HG02973 (cell line): ENCODE data around the gene DESI1.
A peak's percentile ranks its signal among the peaks of the same experiment; 100 is the strongest.
"Not testable (repeated sequence)": the region's sequence is repeated elsewhere in the genome, so short reads cannot be mapped to it uniquely, and the experiment has no call there.

Experiments used
- ATAC-seq: cut with Tn5 transposase; IDR thresholded peaks from one replicate; pipeline ENCODE4 v1.9.1; 2021; ENCODE audit warnings: moderate library complexity; ENCODE audit not compliant: unreplicated experiment

The DESI1 gene

GRCh38 chr22:41636467-41636866, 15.6 kb upstream of the DESI1 start:
- ATAC-seq = no peak

DNA sequence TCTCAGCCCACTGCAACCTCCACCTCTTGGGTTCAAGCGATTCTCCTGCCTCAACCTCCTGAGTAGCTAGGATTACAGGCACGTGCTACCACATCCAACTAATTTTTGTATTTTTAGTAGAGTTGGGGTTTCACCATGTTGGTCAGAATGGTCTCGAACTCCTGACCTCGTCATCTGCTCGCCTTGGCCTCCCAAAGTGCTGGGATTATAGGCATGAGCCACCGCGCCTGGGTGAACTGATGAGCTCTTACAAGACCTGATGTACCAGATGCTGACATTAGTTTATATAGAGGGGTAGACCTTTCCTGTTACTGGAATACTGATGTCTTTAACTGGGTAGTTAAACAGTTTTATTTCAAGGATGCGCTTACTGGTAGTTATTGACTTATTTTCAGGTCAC, 13.8 kb upstream of the DESI1 start:
- ATAC-seq = not testable (repeated sequence)

GRCh38 chr22:41631615-41632014, 10.8 kb upstream of the DESI1 start:
- ATAC-seq = not testable (repeated sequence)

DNA sequence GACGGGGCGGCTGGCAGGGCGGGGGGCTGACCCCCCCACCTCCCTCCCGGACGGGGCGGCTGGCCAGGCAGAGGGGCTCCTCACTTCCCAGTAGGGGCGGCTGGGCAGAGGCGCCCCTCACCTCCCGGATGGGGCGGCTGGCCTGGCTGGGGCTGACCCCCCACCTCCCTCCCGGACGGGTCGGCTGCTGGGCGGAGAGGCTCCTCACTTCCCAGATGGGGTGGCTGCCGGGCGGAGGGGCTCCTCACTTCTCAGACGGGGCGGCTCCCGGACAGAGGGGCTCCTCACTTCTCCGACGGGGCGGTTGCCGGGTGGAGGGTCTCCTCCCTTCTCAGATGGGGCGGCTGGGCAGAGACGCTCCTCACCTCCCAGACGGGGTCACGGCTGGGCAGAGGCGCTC, 10.3 kb upstream of the DESI1 start:
- not testable (repeated sequence) for ATAC-seq

- ATAC-seq = no peak
Measured at GRCh38 chr22:41625577-41625976, 4.7 kb upstream of the DESI1 start.

GRCh38 chr22:41621911-41622179, 1.0 kb upstream of the DESI1 start:
- ATAC-seq = no peak

DNA sequence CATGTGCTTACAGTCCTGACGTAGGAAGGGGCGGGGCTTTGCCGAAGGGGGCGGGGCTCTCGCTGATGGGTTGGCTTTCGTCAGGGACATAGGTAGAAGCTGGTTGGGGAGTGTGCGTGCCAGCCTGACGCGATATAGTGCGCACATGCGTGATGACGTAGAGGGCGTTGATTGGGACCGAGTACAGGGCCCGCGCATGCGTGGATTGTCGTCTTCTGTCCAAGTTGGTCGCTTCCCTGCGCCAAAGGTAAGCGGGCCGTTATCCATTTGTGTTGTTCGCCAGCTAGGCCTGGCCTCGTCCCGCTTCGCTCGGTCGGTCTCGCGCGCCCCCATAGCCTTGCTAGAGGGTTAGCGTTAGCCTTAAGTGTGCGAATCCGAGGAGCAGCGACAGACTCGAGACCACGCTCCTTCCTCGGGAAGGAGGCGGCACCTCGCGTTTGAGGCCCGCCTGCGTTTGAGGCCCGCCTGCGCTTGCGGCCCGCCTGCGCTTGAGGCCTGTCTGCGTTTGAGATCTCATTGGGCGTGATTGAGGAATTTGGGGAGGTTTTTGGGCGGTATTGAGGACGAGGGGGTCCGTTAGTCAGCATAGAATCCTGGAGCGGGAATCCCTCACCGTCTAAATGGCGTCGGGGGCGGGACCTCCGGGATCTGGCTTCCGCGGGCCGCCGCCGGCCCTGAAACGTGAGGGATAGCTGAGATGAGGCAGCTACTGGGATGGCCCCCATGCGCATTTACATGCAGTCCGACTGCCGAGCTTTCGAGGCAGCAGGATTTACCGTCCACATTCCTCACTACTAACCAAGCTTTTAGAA, 462 bp upstream of the DESI1 start, which contains the start of gene XRCC6:
Gene XRCC6 (plus strand): TSS at position 197 of the 812 bp plus-strand sequence. CDS start 710 bp downstream, outside the sequence.
- ATAC-seq = peak; percentile 70

GRCh38 chr22:41619979-41620588, 759 bp downstream of the DESI1 start:
- ATAC-seq = peak; percentile 22

- ATAC-seq = no peak
Measured at GRCh38 chr22:41613456-41613855, 7.4 kb downstream of the DESI1 start.

DNA sequence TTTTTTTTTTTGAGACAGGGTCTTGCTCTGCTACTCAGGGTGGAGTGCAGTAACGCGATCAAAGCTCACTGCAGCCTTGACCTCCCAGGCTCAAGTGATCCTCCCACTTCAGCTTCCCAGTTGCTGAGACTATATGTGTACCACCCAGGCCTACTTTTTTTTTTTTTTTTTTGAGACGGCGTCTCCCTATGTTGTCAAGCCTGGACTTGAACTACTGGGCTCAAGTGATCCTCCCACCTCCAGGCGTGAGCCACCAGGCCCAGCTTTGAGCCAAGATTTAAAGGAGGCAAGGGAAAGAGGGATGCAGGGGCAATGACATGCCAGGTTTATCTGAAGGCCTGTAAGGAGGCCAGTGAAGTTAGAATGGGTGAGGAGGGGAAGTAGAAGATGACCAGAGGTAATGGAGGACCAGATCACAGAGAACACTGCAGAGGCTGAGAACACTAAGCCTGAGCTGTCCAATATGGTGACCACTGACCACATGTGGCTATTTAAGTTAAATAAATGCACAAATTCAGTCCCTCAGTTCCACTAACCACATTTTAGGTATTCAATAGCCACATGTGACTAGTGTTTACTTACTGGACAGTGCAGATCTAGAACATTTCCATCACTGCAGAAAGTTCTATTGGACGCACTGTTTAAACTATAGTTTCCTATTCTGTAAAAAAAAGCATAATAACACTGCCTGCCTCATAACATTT, 8.1 kb downstream of the DESI1 start:
- ATAC-seq = no peak

GRCh38 chr22:41608386-41608785, 12.5 kb downstream of the DESI1 start:
- no peak for ATAC-seq

DNA sequence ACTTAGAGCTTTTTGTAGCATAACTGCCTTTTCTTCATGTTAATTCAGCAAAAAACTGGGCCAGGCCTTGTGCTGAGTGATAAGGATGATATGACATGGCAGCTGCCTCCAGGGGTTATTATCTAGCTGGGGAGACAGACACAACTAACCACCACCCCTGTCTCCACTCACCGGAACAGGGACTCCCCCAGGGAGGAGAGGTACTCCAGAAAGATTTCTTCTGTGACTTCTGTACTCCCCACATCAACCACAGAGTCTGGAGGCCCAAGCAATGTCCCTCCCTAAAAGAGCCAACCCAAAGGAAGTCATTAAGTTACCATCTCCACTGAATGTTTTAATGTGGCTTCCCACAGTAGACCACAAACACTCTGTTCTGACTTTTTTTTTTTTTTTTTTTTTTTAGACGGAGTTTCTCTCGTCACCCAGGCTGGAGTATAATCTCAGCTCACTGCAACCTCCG, 16.9 kb downstream of the DESI1 start:
- peak; percentile 48 for ATAC-seq

GRCh38 chr22:41600976-41601375, 19.9 kb downstream of the DESI1 start:
- no peak for ATAC-seq

DNA sequence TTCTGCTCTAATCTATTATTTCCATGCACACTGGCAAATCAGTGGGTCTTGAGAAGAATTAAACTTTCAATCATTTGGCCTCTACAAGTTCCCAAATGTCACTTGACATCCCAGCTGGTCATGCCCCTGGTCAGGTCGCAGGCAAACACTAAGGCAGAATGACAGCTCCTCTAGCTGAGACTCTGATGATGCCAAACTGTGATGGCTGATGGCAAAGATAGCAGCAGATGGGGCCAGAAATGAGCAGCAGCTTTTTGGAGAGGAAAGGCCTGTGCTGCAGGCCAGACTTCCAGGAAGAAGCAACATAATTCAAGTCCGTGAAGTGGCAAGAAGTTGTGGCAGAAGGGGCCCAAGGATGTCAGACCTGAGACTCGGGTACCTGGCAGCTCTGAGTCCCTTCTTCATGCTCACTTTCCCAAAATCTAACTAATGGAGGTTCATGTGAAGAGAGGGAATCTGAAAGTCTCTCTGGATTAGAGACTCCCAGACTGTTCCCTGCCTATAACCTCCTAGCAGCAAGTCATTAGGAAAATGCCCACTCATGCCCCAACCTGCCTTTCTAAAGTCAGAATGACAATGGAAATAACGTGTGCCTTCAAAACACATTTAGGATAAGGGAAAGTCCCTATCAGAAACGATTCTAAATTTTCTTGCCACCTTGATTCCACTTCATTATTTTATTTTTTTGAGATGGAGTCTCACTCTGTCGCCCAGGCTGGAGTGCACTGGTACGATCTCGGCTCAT, 21.8 kb downstream of the DESI1 start:
- no peak for ATAC-seq

- ATAC-seq = no peak
Measured at GRCh38 chr22:41598081-41598480, 22.8 kb downstream of the DESI1 start.

DNA sequence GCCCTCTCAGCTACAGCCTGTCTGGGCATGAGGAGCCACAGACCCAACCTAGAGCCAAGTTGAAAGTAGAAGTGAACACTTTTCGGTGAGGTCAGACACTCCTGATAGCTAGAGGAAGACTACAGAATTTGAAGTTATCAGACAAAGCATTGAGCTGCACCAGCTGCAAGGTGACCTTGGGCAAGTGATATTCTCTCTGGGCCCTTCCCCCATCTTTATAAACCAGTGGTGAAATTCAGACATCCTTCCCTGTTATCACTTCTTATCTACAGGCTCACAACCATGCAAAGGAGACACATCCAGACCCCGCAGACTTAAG, 23.2 kb downstream of the DESI1 start:
- no peak for ATAC-seq

GRCh38 chr22:41596776-41597634, 23.8 kb downstream of the DESI1 start:
- ATAC-seq = no peak

GRCh38 chr22:41595703-41596102, 25.1 kb downstream of the DESI1 start:
- ATAC-seq = no peak

GRCh38 chr22:41593336-41593960, 27.4 kb downstream of the DESI1 start:
- ATAC-seq = not testable (repeated sequence)
